ENCODE measurements around the gene C14orf132. TPM values are rescaled to one million over a fixed set of nuclear protein-coding genes. Genes with fewer than 3 reads are reported as not detected.

Gene C14orf132
- total RNA-seq, 4 donors from 2014 or later = 2.8 to 7.5 (median 5.8) TPM

DNA sequence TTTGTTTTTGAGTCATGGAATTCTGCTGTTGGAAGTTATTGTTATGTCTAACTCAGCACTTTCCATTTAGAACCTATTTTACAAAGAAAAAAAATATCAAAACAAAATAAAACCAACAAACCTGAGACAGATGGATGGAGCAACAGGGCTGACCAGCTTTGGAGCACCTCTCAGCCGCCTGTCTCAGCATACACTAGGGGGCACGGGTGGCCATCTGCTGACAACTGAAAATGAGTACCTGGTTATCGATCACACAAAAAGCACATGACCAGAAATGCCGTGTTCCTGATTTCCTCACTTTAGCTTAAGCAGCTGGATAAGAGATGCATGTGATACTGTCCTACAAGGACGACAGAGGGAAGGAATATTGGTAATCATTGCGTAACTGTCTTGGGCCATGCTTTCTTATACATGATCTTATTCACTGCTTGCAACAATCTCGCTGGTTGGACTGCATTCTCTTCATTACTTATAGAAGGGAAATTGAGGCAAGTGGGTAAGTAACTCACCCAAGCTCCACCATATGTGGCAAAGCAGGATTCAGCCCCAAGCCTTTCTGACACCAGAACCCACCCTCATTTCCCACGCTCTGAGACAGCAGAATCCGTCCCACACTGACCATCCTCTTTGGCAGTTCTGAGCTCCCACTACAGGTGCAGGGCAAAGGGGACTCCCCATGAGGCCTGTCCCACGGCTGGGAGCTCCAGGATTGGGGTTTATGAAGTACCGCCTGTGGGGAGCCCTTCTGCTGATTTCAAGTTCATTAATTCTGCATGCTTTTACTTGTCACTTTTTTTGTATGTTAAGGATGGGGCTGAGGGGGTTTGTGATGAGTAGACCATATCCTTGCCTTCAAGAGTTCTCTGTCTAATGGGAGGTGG is 43.5 kb downstream of the C14orf132 start:
- ATAC-seq (ENCODE audit: low FRiP score) = no peak
- TF ChIP-seq, protein P1, sequence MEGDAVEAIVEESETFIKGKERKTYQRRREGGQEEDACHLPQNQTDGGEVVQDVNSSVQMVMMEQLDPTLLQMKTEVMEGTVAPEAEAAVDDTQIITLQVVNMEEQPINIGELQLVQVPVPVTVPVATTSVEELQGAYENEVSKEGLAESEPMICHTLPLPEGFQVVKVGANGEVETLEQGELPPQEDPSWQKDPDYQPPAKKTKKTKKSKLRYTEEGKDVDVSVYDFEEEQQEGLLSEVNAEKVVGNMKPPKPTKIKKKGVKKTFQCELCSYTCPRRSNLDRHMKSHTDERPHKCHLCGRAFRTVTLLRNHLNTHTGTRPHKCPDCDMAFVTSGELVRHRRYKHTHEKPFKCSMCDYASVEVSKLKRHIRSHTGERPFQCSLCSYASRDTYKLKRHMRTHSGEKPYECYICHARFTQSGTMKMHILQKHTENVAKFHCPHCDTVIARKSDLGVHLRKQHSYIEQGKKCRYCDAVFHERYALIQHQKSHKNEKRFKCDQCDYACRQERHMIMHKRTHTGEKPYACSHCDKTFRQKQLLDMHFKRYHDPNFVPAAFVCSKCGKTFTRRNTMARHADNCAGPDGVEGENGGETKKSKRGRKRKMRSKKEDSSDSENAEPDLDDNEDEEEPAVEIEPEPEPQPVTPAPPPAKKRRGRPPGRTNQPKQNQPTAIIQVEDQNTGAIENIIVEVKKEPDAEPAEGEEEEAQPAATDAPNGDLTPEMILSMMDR (IDR thresholded peaks at IDR 0.05) = no peak
- no peak for DNase-seq (ENCODE audit: low spot score)

DNA sequence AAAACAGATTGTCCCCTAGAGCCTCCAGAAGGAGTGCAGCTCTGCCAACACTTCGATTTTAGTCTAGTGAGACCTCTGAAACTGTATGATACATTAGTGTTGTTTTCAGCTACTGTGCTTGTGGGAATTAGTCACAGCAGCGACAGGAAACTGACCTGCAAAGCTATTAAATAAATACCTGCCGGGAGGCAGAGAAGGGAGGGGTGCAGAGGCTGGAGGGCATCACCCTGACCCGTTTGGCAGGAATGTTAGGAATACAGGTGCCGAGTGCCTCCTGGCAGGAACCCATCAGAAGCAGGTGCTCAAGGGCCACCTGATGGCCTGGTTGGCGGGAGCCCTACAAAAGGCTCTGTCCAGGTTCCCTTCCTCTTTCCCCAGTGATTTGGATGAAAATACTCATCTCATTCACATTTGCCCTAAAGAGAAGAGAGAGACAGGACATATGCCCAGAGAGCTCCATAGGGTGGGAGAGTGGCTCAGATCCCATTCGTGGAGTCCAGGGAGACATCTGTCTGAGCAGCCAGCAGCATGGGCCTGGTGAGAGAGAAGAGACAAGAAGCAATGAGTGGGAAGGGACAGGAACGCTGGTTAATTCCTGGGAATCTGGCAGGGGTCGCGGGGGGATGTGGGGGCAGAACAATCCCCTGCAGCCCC is 44.6 kb downstream of the C14orf132 start:
- no peak for DNase-seq (ENCODE audit: low spot score)
- TF ChIP-seq, protein P1 (IDR thresholded peaks at IDR 0.05) = no peak
- no peak for ATAC-seq (ENCODE audit: low FRiP score)

DNA sequence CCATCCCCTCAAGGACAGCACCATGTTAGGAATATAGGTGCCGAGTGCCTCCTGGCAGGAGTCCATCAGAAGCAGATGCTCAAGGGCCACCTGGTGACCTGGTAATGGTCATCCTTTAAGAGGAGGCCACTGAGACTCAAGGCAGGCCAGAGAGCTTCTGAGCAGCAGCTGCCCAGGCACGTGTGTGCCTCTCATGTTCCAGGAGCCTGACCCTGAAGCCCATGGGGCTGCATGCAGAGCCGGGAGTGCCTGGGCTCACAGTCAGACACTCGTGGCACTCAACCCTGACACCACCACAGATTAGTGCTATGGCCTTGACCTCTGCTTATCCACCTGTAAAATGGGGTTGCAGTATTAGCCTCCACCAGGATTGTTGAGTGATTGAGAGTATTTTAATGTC is 45.6 kb downstream of the C14orf132 start:
- TF ChIP-seq, protein P1 (IDR thresholded peaks at IDR 0.05) = no peak
- DNase-seq (ENCODE audit: low spot score) = no peak
- no peak for ATAC-seq (ENCODE audit: low FRiP score)

GRCh38 chr14:96085369-96085768 is 46.2 kb downstream of the C14orf132 start:
- no peak for ATAC-seq (ENCODE audit: low FRiP score)
- TF ChIP-seq, protein P1 (IDR thresholded peaks at IDR 0.05) = no peak
- no peak for DNase-seq (ENCODE audit: low spot score)

GRCh38 chr14:96086032-96086431 is 46.9 kb downstream of the C14orf132 start:
- TF ChIP-seq, protein P1 (IDR thresholded peaks at IDR 0.05) = no peak
- ATAC-seq (ENCODE audit: low FRiP score) (no peak), DNase-seq (ENCODE audit: low spot score) (no peak)

- TF ChIP-seq, protein P1 (IDR thresholded peaks at IDR 0.05) = no peak
- DNase-seq (ENCODE audit: low spot score) (no peak), ATAC-seq (ENCODE audit: low FRiP score) (no peak)
These were observed 47.5 kb downstream of the C14orf132 start for GRCh38 chr14:96086574-96087077.
